Femur (tissue), 1 donor: Measurements from ENCODE around the gene MRS2.

Experiments
- DNase-seq: peaks from one replicate; pipeline ENCODE4 v3.0.0-alpha.2; 2017

MRS2 gene

DNA sequence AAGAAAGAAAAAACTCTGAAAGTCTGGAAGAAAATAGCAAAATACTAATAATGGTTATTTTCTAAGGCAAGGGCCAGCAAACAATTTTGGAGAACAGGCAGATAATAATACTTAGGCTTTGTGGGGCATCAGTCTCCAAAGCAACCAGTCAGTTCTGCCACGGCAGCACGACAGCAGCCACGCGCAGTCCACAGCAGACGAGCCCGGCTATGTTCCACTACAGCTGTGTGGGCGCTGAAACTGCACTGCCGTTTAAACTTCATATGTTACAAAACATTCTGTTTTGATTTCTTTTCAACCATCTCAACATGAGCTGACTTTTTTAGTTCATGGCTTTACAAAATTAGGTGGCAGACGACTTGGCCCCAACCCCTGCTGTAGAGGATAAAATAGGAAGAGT is 29.9 kb downstream of the MRS2 start:
- no peak for DNase-seq

DNA sequence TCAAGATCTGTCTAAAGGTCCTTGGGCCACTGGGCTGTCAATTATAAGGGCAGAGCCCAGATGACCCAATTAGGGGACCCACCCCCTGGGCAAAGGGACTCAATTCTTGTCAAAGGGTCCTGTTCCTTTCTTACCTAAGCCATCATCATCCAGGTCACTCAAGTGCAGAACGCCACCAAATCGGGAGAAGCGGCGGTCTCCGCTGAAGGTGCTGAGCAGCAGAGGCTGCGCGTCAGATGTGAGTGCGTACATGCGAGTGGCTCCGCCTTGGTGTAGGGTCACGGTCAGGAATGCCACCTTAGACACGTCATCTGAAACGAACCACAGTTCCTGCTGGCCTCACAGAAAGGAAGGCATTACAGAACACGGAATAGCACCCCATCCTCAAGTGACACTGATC is 34.2 kb downstream of the MRS2 start:
- no peak for DNase-seq

DNA sequence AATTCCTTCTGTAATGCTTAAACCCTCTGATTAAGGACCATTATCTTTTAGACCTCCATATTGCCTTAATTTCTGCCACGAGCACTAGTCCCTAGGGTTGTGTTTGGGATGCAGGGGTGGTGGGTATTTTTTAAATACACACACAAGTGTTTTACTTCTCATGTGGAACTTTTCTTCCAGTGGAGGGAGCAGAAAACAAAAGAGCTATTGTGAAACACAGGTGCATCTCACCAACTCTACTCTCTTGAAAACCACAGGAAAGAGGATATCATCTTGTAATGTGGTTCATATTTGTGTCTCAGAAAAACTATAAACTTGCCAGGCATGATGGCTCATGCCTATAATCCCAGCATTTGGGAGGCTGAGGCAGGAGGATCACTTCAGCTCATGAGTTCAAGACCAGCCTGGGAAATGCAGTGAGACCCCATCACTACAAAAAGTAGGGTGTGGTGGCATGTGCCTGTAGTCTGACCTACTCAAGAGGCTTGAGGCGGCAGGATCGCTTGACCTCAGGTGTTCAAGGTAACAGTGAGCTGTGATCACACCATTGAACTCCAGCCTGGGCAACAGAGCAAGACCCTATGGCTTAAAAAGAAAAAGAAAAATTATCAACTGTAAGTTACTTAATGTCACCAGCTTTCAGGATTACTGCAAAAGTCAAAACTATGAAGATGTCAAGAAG is 37.3 kb downstream of the MRS2 start:
- no peak for DNase-seq

DNA sequence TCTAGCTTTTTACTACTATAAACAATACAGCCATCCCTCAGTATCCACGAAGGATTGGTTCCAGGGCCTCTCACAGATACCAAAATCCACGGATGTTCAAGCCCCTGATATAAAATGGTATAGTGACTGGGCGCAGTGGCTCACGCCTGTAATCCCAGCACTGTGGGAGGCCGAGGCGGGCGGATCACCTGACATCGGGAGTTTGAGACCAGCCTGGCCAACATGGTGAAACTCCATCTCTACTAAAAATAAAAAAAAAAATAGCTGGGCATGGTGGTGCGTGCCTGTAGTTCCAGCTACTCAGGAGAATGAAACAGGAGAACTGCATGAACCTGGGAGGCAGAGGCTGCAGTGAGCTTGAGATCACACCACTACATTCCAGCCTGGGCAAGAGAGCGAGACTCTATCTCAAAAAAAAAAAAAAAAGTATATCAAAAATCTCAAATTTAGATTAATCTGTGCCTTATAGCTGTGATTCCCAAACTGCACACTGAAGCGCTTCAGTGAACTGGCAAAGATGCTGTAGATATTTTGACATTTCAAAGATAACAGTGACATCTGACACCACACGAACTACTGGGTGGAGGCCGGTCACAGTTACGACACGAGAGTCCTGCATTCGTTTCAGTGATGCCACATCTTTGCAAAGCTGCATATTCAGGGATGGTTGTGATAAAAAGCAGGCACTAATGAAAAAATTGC is 38.3 kb downstream of the MRS2 start:
- DNase-seq: no peak

DNA sequence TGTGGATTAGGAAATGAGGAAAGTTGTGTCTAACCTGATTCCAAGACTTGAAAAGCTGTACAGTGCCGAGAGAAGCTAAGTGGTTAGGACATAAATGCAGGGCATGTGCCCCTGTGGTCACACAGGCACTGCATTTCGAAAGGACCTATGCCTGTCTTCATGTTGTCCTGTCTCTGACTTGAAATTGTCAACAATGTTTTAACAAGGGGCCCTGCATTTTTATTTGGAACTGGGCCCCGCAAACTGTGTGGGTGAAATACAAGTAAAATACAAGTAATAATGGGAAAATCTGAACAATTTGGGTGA is 38.8 kb downstream of the MRS2 start:
- no peak for DNase-seq

DNA sequence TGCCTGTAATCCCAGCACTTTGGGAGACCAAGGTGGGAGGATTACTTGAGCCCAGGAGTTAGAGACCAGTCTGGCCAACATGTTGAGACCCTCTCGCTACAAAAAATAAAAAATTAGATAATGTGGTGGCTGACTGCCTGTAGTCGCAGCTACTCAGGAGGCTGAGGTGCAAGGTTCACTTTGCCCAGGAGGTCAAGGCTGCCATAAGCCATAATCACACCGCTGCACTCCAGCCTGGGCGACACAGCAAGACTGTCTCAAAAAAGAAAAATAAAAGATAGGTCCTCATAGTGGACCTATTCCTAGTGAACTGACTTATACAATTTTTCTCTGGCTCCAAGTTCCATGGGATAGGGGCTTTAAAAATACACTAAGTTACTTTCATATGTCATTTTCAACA is 41.9 kb downstream of the MRS2 start:
- no peak for DNase-seq

DNA sequence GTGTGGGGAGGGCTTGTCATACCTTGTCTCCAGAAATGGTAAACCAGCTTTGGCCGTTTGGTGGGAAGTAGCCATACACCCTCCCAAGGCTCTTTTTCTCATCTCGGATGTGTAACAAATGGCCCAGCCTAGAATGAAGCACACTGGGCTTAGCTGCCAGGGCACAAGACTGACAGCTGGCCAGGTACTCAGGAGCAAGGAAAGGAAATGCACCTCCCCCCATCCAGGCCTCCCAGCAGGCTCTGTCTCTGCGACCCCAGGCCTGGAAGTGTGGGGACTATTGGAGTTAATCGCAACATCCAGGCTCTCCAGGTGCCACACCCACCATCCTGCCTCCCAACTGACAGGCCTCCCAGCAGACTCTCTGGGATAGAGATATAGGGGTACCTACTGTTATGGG is 43.0 kb downstream of the MRS2 start:
- no peak for DNase-seq

DNA sequence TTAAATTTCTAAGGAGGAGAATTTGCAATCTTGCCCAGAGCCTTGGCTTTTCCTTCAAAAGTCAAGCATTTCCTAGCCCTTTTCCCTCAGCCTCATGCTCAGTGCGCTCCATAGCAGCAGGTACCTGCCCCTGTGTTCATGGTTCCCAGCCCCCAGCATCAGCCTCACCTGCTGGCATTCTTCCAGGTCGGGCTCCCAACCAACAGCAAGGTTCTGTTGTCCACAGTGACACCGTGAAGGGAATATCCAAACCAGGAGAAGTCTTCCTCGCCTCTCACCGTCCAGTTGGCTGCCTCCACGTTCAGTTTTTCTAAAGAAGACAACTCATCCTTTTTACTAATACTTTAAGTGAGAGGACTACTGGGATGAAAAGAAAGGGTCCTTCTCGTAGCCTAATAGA is 43.9 kb downstream of the MRS2 start:
- DNase-seq: no peak

DNA sequence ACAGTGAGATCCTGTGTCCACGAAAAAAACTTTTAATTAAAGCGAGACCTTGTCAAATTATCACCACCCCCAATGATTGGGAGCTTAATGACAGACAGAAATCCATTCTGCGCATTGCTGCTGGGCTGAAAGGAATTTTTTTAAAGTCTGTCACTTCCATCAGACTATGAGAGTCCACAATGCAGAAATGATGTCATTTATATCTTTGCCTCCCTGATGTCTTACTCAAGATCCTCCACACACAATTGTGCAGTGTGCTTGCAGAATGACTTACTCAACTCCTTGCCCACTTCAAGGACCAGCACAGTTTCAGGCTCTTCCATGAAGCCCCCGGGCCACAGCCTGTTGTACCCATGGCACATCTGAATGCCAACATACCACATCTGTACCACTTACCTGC is 45.7 kb downstream of the MRS2 start:
- no peak for DNase-seq

DNA sequence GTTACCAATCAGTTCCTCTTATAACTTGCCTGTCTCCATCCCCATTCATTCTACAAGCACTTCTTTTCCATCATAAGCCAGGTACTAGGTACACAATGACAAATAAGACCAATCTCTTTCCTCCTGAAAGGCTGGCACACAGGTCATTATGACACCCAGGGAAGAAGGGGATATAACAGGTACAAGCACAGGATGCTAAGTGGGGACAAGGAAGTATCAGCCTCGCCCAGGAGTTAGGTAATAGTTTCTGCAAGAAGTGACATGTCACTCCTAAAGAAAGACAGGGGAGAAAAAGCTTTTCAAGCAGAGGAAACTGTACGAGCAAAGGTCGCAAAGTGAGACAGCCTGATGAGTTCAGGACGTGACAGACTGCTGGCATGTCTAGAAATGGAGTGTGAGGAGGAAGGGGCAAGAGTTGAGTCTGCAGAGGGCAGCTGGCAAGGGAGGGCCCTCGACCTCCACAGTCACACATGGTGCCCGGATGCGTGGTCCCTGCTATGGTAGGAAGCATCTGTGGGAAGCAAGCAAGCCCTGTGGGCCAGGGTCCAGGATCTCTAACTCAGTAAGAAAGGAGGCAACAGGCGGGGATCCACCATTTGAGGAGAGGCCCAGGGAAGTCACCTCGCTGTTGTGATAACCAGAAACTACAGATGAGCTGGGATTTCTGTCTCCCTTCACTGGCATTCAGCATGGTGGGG is 46.2 kb downstream of the MRS2 start:
- no peak for DNase-seq

DNA sequence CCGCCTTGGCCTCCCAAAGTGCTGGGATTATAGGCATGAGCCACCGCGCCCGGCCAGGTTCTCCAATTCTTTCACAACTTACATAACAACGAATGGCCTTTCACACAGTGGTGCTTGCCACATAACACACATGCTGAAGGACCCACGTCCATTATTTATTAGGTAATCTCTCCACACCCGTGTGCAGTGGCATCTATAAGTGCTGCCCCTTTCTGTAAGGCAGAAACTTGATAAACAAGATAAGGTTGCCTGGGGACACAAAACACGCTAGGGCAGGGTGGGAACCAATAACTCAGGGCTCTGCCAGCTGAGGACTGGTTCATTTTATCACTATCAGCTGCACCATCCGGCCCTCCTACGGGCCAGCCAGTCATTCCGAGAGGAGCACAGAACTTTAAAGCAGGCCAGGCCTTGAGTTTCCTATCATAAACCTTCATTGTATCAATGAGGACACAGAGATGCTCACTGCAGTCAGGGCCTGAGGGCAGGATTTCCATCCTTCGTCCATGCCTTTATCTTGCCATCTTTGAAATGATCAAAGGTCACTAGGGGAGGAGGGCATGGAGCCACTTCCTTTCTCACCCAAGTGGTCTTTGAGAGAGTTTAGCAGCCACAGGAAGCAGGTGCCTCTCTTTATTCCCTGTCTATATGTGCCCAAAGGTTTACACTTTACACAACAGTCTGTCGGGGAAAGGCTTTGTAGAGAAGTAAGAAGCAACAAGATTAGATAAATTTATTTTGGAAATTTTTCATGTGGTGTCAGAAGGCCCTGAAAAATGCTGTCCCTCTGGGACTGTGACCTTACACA is 49.0 kb downstream of the MRS2 start:
- no peak for DNase-seq

DNA sequence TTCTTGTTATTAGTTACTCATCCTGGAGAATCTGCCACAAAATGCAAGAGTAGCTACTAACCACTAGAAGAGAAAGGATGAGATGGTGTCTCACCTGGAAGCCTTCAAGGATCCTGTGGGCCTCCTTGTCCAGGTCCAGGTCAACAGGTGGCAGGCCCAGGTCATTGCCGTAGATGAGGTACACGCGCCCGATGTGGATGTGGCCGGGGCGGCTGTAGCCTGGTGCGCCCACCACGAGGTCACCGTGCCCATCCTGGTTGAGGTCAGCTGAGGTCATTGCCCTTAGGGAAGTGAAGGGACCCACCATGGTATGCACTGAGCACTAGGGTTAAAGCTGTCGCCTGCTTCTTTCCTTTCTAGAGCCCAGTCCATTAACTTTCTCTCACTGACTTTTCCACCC is 51.2 kb downstream of the MRS2 start:
- no peak for DNase-seq

DNA sequence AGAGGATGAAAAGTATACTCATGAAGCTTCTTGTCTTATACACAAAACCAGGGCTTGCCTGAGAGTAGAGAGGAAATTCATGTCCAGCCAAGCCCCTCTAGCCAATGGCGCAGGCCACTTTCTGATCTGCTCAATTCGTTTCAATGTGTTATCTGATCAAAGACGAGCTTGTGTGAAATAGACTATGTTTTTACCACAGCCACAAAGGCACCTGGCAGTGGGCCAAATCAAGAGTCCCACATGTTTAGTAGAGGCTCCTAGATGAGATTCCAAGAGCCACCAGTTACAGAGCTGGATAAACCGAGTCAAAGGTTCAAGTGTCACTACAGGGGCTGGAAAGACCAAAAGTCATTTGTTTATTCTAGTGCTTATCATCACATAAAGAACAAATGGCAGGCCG is 51.7 kb downstream of the MRS2 start:
- no peak for DNase-seq

DNA sequence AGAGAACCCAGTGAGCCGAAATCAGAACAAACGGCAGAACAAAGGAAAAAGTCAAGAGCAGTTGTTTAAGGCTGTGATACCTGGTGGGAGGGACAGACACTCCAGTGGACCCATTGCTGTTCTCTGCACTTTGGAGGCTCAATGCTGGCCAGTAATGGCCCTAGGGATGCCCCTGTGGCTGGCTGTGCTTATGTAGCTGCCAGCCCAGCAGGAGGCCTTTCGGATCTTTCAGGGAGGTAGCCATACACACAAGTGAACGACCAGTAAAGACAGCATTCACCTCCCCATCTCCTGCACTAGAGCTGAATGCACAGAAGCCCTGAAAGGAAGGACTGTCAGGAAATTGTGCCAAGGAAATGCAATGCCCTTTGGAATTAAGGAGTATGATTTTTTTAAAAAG is 52.3 kb downstream of the MRS2 start:
- DNase-seq: no peak

DNA sequence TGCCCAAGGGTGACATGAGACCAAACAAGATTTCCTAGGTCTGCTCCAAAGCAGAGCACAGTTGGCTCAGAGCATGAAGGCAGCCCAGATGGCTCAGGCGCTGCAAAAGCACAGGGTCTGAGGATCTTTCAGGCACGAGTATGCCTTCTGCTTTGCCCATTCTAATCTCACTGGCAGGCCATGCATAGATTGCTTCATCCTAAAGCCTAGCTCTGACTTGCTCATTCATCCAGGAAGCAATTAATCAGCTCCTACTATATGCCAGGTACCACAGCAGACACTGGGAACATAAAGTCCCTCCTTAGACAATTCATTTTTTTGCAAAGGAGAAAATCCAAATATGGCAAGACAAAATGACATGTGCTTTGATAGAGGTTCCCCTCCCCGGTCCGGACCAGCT is 55.4 kb downstream of the MRS2 start:
- no peak for DNase-seq

DNA sequence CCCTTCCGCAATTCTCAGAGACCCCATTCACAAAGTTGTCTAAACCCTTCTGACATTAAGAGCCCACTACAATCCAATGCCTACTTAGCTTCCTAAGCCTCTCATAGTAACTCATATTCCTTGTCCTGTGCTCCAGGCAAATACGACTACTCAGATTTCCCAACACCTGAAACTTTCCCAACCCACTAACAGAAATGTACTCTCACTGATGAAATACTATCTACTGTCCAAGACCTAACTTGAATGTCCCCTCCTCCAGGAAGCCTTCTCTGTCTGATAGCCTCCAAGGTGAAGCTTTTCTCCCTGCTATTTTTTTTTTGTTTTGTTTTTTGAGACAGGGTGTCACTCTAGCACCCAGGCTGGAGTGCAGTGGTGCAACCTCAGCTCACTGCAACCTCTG is 56.2 kb downstream of the MRS2 start:
- no peak for DNase-seq

DNA sequence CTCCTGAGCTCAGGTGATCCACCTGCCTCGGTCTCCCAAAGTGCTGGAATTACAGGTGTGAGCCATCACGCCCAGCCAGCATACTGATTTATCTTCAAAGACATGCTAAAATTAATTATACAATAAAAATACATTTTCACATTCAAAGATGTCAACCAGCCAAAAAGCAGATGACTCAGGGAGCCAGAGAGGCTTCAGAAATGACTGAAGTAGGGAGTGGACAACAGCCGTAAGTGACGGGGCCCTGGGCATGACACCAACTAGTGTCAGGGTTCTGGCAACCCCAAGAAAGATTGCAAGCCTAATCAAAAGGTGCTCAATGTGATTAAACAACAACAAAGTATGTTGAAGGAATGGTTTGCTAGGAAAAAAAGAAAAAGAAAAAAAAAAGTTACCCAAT is 58.2 kb downstream of the MRS2 start:
- no peak for DNase-seq

DNA sequence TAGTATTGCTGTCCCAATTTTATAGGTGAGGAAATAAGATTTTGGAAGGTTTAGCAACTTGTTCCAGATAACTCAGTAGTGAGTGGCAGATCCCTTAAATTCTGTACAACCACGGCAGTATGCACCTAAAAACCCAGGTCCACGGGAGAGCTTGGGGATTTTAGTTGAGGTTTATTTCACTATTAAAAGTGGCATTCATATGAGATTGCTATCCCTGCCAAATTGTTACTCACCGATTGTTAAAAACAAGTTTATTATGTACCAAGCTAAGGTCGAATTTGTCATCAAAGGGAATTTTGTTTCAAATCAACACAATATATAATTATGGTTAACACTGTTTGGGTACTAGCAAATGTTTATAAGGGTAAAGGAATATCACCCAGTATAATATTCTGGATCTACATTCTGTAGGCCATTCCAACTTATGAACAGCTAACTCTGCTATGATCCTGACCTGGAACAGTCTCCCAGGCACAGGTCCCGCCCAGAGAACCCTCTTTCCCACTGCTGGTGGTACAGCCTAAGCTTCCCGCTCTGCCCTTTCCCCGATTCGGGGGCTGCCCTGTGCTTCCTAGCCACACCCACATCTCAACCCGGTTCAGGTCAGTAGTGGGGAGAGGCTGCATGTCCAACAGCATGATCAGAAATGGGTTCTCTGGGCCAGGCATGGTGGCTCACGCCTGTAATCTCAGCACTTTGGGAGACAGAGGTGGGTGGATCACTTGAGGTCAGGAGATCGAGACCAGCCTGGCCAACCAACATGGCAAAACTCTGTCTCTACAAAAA is 61.7 kb downstream of the MRS2 start:
- no peak for DNase-seq

DNA sequence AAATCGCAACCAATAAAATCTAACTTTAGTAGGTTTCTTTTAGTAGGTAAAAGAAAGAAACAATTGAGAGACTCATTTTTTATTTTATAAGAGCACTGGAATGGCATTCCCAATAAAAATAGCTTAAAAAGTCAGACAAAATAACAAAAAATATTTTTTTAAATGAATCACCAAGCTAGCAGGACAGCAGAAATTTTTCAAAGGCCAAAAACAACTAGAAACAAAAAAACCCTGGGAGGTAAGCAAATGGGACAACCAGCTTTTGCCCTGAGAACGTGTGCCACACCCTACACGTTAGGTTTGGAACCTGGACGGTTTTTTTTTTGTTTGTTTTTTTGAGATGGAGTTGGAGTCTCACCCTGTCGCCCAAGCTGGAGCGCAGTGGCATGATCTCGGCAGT is 67.1 kb downstream of the MRS2 start:
- DNase-seq: no peak

DNA sequence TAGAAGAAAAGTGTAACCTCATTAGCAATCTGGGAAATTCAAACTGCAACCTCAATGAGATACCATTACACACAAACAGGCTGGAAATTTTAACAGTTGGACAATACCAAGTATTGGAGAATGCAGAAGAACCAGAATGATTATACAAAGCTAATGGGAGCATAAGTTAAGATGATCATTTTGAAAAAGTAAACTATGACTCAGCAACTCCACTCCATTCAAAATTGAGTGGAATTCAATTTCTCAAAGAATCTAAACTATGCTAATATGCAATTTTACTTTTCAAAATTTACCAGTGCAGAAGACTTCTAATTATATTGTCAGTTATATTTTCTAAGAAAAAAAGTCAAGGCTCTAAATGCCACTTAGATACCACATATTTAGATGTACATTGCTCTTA is 69.4 kb downstream of the MRS2 start:
- DNase-seq: no peak
